HepG2 (cell line): ENCODE data around the gene AXIN1. TPM values are rescaled to one million over a fixed set of nuclear protein-coding genes. Genes with fewer than 3 reads are reported as not detected.
"Not testable (repeated sequence)": the region's sequence is repeated elsewhere in the genome, so short reads cannot be mapped to it uniquely, and the experiment has no call there.

Experiments used
- ATAC-seq: fragments of 200-7000 bp; cut with Tn5 transposase; 3 replicates; pipeline ENCODE4 v1.9.1; 2020; ENCODE audit warnings: mild to moderate bottlenecking, moderate library complexity
- BruUV-seq: library from RNA; stranded (reverse); fragments of 400-500 nt; replicated peaks from 2 replicates; lab custom pipeline; 2021; lab: Mats Ljungman, UMichigan
- CTCF ChIA-PET: fragments of 300-600 bp; formaldehyde crosslinking; extraction: SDS; loops from one replicate; lab custom pipeline; 2021; ENCODE audit warnings: low total read pairs, inconsistent platforms, low intra/inter-chr PET ratio; lab: Yijun Ruan, JAX
- POLR2A ChIA-PET: fragments of 350-600 bp; sonication (Branson Sonifier 250); formaldehyde crosslinking; loops from one replicate; lab custom pipeline; 2020; ENCODE audit warnings: antibody characterized with exemption, inconsistent platforms; lab: Yijun Ruan, JAX
- DNase-seq: peaks from one replicate; pipeline ENCODE4 v3.0.0-alpha.2; 2015; ENCODE audit warnings: low spot score
- FAIRE-seq: peaks from 3 replicates; lab custom pipeline; 2011; peaks lifted over from hg19 to GRCh38; lab: Jason Lieb, UNC
- H2AFZ ChIP-seq: one replicate; pipeline ENCODE4 v1.6.1; 2011; ENCODE audit warnings: low read length, inconsistent platforms
- H3K27ac ChIP-seq: fragments of 300-600 bp; 3 replicates; pipeline ENCODE4 v1.8.0; 2011; ENCODE audit warnings: mixed run types, mild to moderate bottlenecking, mixed read lengths, low read length, inconsistent platforms; ENCODE audit not compliant: insufficient read depth; ENCODE audit errors: extremely low read length
- H3K27me3 ChIP-seq, 2 experiments: fragments of 200-600 bp in 1 of 2; 2 replicates in 1 of 2; 3 replicates in 1 of 2; pipeline versions ENCODE4 v1.6.0 to v1.8.0; 2011; ENCODE audit warnings: low read length in 2 of 2, mild to moderate bottlenecking in 2 of 2, moderate library complexity in 2 of 2, inconsistent platforms in 1 of 2; ENCODE audit not compliant: insufficient read depth in 2 of 2, control insufficient read depth in 1 of 2
- H3K36me3 ChIP-seq, 2 experiments: fragments of 200-600 bp in 1 of 2; replicated peaks in 1 of 2; 2 replicates in 1 of 2; 3 replicates in 1 of 2; pipeline versions ENCODE4 v1.5.1 to v1.8.0; 2011; ENCODE audit warnings: low read length in 2 of 2, inconsistent platforms in 1 of 2; ENCODE audit not compliant: insufficient read depth in 2 of 2, control insufficient read depth in 1 of 2
- H3K4me1 ChIP-seq: 2 replicates; pipeline ENCODE4 v1.5.1; 2012; ENCODE audit warnings: low read length, inconsistent platforms; ENCODE audit not compliant: insufficient read depth
- H3K4me2 ChIP-seq: 2 replicates; pipeline ENCODE4 v1.6.0; 2011; ENCODE audit warnings: low read depth, low read length, inconsistent platforms
- H3K4me3 ChIP-seq, 3 experiments: fragments of 200-600 bp in 1 of 3; sonication (generic), shearing (Covaris generic) in 1 of 3; replicated peaks in 1 of 3; 2 replicates each; pipeline ENCODE4 v1.5.1; 2011 to 2016; ENCODE audit warnings: low read length in 3 of 3, inconsistent platforms in 2 of 3, low read depth in 2 of 3, mild to moderate bottlenecking in 2 of 3, control low read depth in 1 of 3, mixed read lengths in 1 of 3; ENCODE audit not compliant: insufficient read depth in 1 of 3
- H3K79me2 ChIP-seq: one replicate; pipeline ENCODE4 v1.6.1; 2011; ENCODE audit warnings: low read length, inconsistent platforms; ENCODE audit not compliant: insufficient read depth
- H3K9ac ChIP-seq: 2 replicates; pipeline ENCODE4 v1.6.0; 2011; ENCODE audit warnings: mild to moderate bottlenecking, low read depth, low read length, inconsistent platforms; ENCODE audit not compliant: insufficient read depth
- H3K9me3 ChIP-seq: 2 replicates; pipeline ENCODE4 v1.5.1; 2012; ENCODE audit warnings: mild to moderate bottlenecking, low read length
- H4K20me1 ChIP-seq: 2 replicates; pipeline ENCODE4 v1.6.0; 2011; ENCODE audit warnings: inconsistent platforms, mild to moderate bottlenecking, low read length, moderate library complexity; ENCODE audit not compliant: insufficient read depth
- LRRFIP1 ChIP-seq: sonication (generic); formaldehyde crosslinking; conservative IDR thresholded peaks from 2 replicates; pipeline ENCODE4 v1.4.0; 2020; ENCODE audit warnings: missing genetic modification reagents
- PITX1 ChIP-seq: sonication (generic); formaldehyde crosslinking; IDR thresholded peaks from 2 replicates; pipeline ENCODE4 v1.5.1; 2020; ENCODE audit warnings: mild to moderate bottlenecking, missing genetic modification reagents
- ZNF224 ChIP-seq: sonication (generic); formaldehyde crosslinking; IDR thresholded peaks from 2 replicates; pipeline ENCODE4 v1.5.0; 2020; ENCODE audit warnings: mild to moderate bottlenecking, missing genetic modification reagents
- ZNF639 ChIP-seq: conservative IDR thresholded peaks from 2 replicates; pipeline ENCODE4 v1.6.1; 2018; ENCODE audit warnings: missing genetic modification reagents
- ZNF75D ChIP-seq: sonication (generic); formaldehyde crosslinking; IDR thresholded peaks from 2 replicates; pipeline ENCODE4 v1.8.1; 2023; ENCODE audit warnings: missing genetic modification reagents, mild to moderate bottlenecking, borderline replicate concordance
- WGBS: methylation state at CpG from one replicate; pipeline ENCODE4 v1.1.6; 2017; ENCODE audit warnings: low lambda C conversion rate; 5-methylcytosine and 5-hydroxymethylcytosine counted together
- in situ Hi-C: cut with HindIII; loops from 2 replicates; pipeline ENCODE4 v1.10.0; 2017; ENCODE audit warnings: low pct_unique_long_range_greater_than_20kb; ENCODE audit not compliant: extremely low pct_ligation_motif_present
- intact Hi-C: fragments of 100-400 bp; cut with micrococcal nuclease; formaldehyde crosslinking; loops from one replicate; pipeline ENCODE4 v1.10.0; 2022; ENCODE audit not compliant: unreplicated experiment
- polyA plus RNA-seq, 8 experiments: library from polyadenylated mRNA; depleted of rRNA in 3 of 8; stranded (reverse) in 7 of 8; unstranded in 1 of 8; fragments of >200 nt; fragmentation: Illumina TruSeq in 4 of 8; extraction: Trizol in 4 of 8; gene quantifications; 2 replicates each; pipeline versions ENCODE4 v1.2.1 to v1.2.3, GENCODE V29; 2011 to 2016; ENCODE audit warnings: low read depth in 4 of 8, missing spikeins in 1 of 8, mixed read lengths in 1 of 8; ENCODE audit not compliant: insufficient read depth in 1 of 8
- total RNA-seq, 5 experiments: library from RNA; depleted of rRNA; stranded (reverse); fragments of >200 nt; fragmentation: Illumina TruSeq; extraction: Trizol; gene quantifications; 2 replicates each; pipeline ENCODE4 v1.2.3, GENCODE V29; 2016; ENCODE audit warnings: low read depth in 1 of 5
- TF ChIP-seq, protein P1 (sequence below): sonication (generic); formaldehyde crosslinking; IDR thresholded peaks from 2 replicates; pipeline ENCODE4 v1.8.1; 2023; ENCODE audit warnings: mild to moderate bottlenecking, missing genetic modification reagents

Gene AXIN1
- total and polyA plus RNA-seq, 2 of the 13 experiments (the other 11 are each of a cell fraction or from before 2014, with no cell fraction given), result 24.0 to 26.0 TPM

- TF ChIP-seq ZNF224 (CRISPR knock-in tag), result no peak
- TF ChIP-seq PITX1 (CRISPR knock-in tag), result no peak
- no peak for TF ChIP-seq LRRFIP1 (CRISPR knock-in tag)
- TF ChIP-seq, protein P1, sequence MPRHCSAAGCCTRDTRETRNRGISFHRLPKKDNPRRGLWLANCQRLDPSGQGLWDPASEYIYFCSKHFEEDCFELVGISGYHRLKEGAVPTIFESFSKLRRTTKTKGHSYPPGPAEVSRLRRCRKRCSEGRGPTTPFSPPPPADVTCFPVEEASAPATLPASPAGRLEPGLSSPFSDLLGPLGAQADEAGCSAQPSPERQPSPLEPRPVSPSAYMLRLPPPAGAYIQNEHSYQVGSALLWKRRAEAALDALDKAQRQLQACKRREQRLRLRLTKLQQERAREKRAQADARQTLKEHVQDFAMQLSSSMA (CRISPR knock-in tag), result no peak
- no peak for TF ChIP-seq ZNF639
- TF ChIP-seq ZNF75D, result no peak
Measured at GRCh38 chr16:259226-259625, 93.3 kb downstream of the AXIN1 start (continued).

GRCh38 chr16:258091-258490 is 94.4 kb downstream of the AXIN1 start:
- H4K20me1 ChIP-seq, H3K4me1 ChIP-seq, POLR2A ChIA-PET, in situ Hi-C loops, CTCF ChIA-PET, H3K27ac ChIP-seq, FAIRE-seq, BruUV-seq, H2AFZ ChIP-seq, H3K27me3 ChIP-seq, H3K9me3 ChIP-seq, H3K9ac ChIP-seq, H3K4me2 ChIP-seq, DNase-seq, ATAC-seq, H3K79me2 ChIP-seq, intact Hi-C loops, H3K4me3 ChIP-seq: not testable (repeated sequence)
- WGBS, result 94% methylated on average over 11 of the region's 13 CpGs
- H3K36me3 ChIP-seq, result peaks cover 15 to 33% of the 10 kb centered on the region in 2 experiments; a peak in 4 of 5 replicates
